HG03520 (cell line): ENCODE measurements around the gene UQCRC1.

Experiments
- ATAC-seq: cut with Tn5 transposase; IDR thresholded peaks from one replicate; pipeline ENCODE4 v1.9.1; 2021; ENCODE audit warnings: mild to moderate bottlenecking, moderate library complexity; ENCODE audit not compliant: unreplicated experiment

Gene UQCRC1

DNA sequence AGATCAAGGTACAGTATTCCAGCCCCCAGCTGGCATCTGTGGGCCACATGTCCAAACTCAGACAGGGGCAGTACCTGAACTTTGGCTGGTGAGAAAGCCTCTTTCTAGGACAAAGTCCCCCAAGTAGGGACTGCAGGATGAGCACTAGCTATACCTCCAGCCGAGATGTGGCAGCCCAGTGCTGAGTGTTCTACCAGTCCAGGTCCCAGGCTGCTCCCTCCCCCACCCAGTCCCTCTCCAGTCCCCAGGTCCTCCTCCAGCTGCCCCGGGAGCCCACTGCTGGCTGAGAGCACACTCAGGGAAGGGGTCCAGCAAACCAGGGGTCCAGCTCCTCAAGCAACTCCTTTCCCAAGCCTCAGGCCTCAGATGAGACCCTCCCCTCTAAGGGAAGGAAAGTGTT, 24.3 kb upstream of the UQCRC1 start:
- ATAC-seq, result no peak

GRCh38 chr3:48633256-48633655, 23.8 kb upstream of the UQCRC1 start:
- no peak for ATAC-seq

- no peak for ATAC-seq
Measured at GRCh38 chr3:48631516-48632448, 22.3 kb upstream of the UQCRC1 start.

GRCh38 chr3:48630833-48631232, 21.4 kb upstream of the UQCRC1 start:
- no peak for ATAC-seq

DNA sequence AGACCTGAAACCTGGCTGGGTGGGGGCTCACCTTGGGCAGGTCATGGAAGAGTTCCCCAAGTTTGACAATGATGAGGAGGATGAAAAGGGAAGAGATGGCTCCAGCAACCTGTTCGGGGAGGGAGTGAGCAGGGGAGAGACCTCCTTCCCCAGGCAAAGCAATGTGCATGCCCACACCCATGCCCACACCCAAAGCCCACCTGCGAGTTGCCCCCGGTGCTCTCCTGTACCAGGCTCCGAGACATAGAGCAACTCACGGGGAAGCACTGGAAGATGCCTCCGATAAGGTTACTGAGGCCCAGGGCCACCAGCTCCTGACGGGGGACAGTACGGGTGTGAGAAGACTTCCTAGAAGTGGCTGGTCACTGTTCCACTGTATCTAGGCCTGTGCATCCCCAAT, 21.0 kb upstream of the UQCRC1 start:
- ATAC-seq, result no peak

GRCh38 chr3:48629894-48630293, 20.4 kb upstream of the UQCRC1 start:
- no peak for ATAC-seq

GRCh38 chr3:48628277-48629017, 19.0 kb upstream of the UQCRC1 start:
- ATAC-seq, result no peak

DNA sequence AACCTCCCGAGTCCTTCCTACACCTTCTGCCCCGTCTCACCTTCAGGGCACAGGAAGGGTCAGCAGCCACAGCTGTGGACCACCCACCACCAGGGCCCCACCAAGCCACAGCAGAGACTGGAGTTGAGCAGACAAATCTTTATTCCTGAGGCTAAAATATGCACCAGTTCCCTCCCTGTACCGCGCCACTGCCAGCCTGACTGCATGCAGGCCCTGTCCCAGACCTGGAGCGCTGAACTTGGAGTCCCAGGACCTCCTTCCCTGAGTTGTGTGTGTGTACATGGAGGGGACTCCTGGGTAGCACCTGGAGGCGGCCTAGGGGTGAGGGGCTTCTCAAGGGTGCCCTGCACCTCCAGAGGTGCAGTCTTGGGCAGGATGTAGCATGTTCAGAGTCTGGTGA, 16.2 kb upstream of the UQCRC1 start:
- no peak for ATAC-seq

DNA sequence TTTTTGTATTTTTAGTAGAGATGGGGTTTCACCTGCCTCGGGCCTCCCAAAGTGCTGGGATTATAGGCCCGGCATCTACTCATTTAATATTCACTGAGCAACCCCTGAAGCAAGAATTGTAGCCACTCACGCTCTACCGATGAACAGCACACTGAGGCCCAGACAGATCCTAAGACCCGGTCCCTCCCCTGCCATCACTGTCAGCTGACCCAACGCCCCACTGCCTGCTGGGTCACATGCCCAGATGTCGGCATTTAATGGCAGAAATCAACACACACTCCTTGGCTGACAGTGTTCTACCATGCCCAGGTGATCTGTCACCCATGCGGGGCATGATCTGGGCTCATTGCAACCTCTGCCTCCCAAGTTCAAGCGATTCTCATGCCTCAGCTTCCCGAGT, 15.3 kb upstream of the UQCRC1 start:
- no peak for ATAC-seq

- no peak for ATAC-seq
Measured at GRCh38 chr3:48623851-48624547, 14.6 kb upstream of the UQCRC1 start.

DNA sequence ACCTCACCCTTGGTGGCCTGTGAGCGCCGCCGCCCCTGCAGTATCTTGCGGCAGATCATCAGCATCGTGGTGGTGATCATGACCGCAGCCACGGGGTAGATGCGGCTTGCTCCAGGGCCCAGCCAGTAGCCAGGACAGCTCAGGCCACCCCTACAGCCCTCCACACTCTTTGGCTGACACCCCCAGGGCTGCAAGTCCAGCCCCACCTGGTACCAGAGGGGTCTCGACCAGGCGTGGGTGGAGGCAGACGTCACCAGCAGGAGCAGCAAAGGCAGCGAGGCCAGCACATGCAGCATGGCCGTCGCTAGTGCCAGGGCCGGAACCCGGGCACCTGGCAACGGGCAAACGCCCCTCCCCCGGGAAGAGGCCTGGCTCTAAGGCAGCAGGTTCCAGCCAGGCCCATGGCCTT, 12.0 kb upstream of the UQCRC1 start, which contains the start of gene TMEM89:
TMEM89 (minus strand) TSS at position 309 of the 409 bp plus-strand sequence; CDS start at position 296, 13 bp downstream.
- ATAC-seq, result no peak

DNA sequence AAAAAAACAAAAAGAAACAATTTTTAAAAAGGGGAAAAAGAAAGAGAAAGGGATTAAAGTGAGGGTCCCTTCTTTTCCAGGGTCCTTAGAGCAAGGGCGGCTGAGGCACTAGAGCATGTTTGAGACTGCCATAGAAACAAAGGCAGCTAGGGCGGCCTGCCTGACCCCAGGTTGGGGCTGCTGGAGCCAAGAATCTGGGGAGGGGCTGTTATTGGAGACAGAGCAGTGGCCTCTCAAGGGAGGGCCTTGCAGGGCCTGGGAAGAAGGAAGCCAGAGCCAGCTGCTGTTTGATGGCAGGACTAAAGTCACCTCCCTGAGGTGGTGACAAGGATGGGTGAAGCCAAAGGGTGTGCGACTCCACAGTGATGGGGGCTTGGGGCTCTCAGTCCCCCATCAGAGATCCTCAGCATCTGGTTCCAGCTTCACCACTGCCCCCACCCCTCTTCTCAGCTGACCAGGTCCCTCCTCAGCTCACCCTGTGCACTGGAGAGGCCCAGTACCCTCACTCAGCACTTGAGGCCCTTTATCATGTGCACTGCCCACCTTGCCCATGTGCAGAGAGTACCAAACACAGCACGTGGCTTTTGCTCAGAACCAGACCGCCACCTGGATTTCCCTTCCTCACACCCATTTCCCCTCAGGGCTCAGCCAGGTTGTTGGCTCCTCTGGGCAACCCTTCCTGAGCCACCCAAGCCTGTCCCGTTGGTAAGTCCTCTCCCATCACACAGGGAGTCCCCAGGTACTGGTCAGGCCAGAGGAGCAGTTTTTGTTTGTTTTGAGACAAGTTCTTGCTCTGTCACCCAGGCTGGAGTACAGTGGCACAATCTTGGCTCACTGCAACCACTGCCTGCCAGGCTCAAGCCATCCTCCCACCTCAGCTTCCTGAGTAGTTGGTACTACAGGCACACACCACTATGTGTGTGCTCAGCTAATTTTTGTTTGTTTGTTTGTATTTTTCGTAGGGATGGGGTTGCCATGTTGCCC, 10.4 kb upstream of the UQCRC1 start:
- ATAC-seq, result no peak

DNA sequence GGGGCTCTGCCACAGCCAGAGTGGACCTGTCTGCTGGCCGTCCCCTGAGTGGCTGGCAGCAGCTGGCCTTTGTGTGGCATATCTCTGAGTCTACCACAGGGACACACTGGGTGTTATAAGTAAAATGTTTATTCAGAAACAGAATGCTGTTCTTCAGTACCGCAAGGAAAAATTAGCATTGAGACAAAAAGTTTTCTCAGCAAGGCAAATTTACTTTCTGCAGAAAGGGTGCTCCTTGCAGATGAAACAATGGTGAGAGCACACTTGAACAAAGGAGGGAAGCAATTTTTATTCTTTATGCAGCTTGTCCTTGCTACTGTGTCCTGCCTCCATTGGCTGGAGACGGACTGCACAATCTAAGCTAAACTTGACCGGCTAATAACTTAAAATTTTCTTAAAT, 8.1 kb upstream of the UQCRC1 start:
- no peak for ATAC-seq

DNA sequence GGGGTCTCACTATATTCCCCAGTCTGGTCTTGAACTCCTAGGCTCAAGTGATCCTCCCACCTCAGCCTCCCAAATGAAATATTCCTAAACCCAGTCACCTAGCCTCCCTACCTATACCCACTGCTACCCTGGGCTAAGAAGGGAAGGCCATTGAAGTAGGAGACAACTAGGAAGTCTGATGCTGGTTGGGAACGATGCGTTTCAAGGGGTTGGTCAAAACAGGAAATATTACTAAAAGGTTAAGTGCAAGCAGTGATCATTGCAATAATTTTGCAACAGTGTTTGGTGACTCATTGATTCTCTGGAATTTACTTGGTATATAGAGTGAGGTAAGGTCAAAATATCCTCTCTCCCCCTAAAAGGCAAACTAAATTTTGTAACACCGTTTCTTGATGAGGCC, 4.6 kb upstream of the UQCRC1 start:
- no peak for ATAC-seq

- no peak for ATAC-seq
Measured at GRCh38 chr3:48612309-48612708, 2.9 kb upstream of the UQCRC1 start.

DNA sequence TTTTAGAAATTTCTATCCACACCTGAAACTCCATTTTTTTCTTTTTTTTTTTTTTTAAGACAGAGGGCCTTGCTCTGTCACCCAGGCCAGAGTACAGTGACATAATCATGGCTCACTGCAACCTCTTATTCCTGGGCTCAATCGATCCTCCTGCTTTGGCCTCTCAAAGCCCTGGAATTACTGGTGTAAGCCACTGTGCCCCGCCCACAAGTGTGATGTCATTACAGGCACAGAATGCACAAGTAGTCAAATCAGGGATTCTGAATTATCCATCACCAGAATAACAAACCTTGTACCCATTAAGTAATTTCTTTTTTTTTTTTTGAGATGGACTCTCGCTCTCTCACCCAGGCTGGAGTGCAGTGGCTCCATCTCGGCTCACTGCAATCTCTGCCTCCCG, 1.9 kb downstream of the UQCRC1 start:
- no peak for ATAC-seq

DNA sequence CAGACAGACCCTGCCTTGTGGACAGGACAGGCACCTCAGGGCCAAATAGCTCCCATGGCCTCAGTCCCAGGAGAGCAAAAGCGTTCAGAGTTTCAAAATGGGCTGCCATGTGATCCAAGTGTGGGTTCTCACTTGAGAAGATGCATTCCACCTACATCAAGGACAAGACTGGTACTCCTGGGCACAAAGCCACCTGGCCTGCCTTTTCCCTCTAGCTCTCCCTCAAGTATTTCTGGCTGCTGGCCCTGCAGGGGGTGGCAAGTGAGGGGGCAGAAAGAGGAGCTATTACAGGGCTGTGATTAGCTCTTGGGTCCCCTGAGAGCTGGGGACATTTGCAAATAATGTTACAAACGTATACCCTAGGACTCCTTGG, 7.8 kb downstream of the UQCRC1 start:
- no peak for ATAC-seq

DNA sequence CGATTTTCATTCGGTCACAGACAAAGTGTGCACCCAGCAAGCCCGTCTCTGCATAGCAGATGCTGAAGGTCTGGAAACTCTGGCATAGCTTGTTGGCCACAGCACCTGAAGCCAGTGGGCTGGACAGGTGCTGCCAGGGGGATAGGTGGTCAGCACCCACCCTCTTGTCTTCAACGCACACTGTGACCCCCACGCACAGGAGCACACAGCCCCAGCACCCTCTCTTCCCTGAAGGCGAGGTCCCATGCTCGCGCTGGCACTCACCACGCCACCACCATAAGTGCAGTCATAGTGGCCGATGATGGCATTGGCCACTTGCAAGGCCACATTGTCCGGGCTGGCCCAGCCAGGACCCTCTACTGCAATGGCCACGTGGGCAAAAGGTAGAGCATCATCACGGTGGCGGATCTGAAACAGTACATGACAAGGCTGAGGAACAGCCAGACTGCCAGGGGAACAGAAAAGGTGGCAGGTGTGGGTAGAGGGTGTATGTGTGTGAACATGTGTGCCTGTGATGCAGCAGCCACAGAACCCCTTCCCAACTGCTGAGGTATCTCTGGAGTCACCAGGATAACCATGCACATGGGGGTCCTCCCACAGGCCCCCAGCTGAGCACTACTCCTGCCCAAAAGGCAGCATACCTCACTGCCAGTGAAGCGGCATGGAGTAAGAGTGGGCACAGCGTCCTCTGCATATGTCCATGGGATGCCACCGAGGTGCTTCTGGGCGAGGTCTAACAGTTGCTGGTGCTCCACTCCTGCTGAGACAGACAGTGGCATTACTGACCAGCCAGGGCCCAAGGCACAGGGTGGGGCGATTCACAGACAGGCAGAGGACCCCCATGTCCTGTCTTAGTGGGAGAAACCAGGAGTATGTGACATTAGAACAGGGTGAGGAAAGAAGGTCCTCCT, 8.5 kb downstream of the UQCRC1 start:
- ATAC-seq, result no peak
